Keratinocyte (primary cell): Measurements from ENCODE around the gene TMC8. TPM values are rescaled to one million over a fixed set of nuclear protein-coding genes. Genes with fewer than 3 reads are reported as not detected.

ENCODE experiments used
- DNase-seq: peaks from one replicate; pipeline ENCODE4 v3.0.0-alpha.2; 2011; ENCODE audit warnings: low read depth, missing footprints, low spot score
- FAIRE-seq: peaks from 2 replicates; lab custom pipeline; 2011; peaks lifted over from hg19 to GRCh38; lab: Jason Lieb, UNC
- H2AFZ ChIP-seq: 2 replicates; pipeline ENCODE4 v1.6.0; 2012; ENCODE audit warnings: low read length, control low read depth, inconsistent platforms; ENCODE audit not compliant: control insufficient read depth
- H3K27ac ChIP-seq: 2 replicates; pipeline ENCODE4 v1.5.1; 2011; ENCODE audit warnings: low read length; ENCODE audit not compliant: control insufficient read depth, insufficient read depth
- H3K27me3 ChIP-seq: 3 replicates; pipeline ENCODE4 v1.6.0; 2011; ENCODE audit warnings: low read length; ENCODE audit not compliant: control insufficient read depth, insufficient read depth; ENCODE audit errors: extremely low read depth
- H3K36me3 ChIP-seq, 2 experiments: 2 replicates in 1 of 2; 3 replicates in 1 of 2; pipeline ENCODE4 v1.5.1; 2011; ENCODE audit warnings: low read length in 2 of 2, mild to moderate bottlenecking in 1 of 2; ENCODE audit not compliant: control insufficient read depth in 2 of 2, insufficient read depth in 2 of 2; ENCODE audit errors: extremely low read depth in 1 of 2
- H3K4me1 ChIP-seq: 3 replicates; pipeline ENCODE4 v1.5.1; 2011; ENCODE audit warnings: low read length; ENCODE audit not compliant: control insufficient read depth, insufficient read depth; ENCODE audit errors: extremely low read depth
- H3K4me2 ChIP-seq: 3 replicates; pipeline ENCODE4 v1.6.0; 2011; ENCODE audit warnings: low read depth, low read length; ENCODE audit not compliant: control insufficient read depth, insufficient read depth; ENCODE audit errors: extremely low read depth
- H3K4me3 ChIP-seq, 3 experiments: fragments of 200-600 bp in 1 of 3; sonication (generic) in 1 of 3; 2 replicates in 2 of 3; 3 replicates in 1 of 3; pipeline ENCODE4 v1.5.1; 2011 to 2016; ENCODE audit warnings: low read length in 3 of 3, mild to moderate bottlenecking in 3 of 3, control low read depth in 2 of 3, inconsistent platforms in 1 of 3, low read depth in 1 of 3, mixed read lengths in 1 of 3, mixed run types in 1 of 3, moderate library complexity in 1 of 3; ENCODE audit not compliant: control insufficient read depth in 2 of 3, insufficient read depth in 2 of 3; ENCODE audit errors: extremely low read depth in 1 of 3
- H3K79me2 ChIP-seq: 2 replicates; pipeline ENCODE4 v1.6.0; 2012; ENCODE audit warnings: low read length; ENCODE audit not compliant: control insufficient read depth, insufficient read depth
- H3K9ac ChIP-seq: 3 replicates; pipeline ENCODE4 v1.6.0; 2011; ENCODE audit warnings: low read length; ENCODE audit not compliant: control insufficient read depth, insufficient read depth; ENCODE audit errors: extremely low read depth
- H3K9me1 ChIP-seq: 3 replicates; pipeline ENCODE4 v1.6.0; 2011; ENCODE audit warnings: low read length; ENCODE audit not compliant: control insufficient read depth, insufficient read depth; ENCODE audit errors: extremely low read depth
- H3K9me3 ChIP-seq: 2 replicates; pipeline ENCODE4 v1.5.1; 2012; ENCODE audit warnings: low read depth, low read length; ENCODE audit not compliant: control insufficient read depth
- H4K20me1 ChIP-seq: 3 replicates; pipeline ENCODE4 v1.6.0; 2011; ENCODE audit warnings: low read length; ENCODE audit not compliant: control insufficient read depth, insufficient read depth; ENCODE audit errors: extremely low read depth
- EZH2 ChIP-seq: IDR thresholded peaks from one replicate; pipeline ENCODE4 v1.6.1; 2012; ENCODE audit warnings: inconsistent platforms, mild to moderate bottlenecking, low read length, moderate library complexity
- dilution Hi-C: fragments of 300-500 bp; cut with MboI; formaldehyde crosslinking; loops from one replicate; pipeline ENCODE4 v1.7.0; 2020; ENCODE audit warnings: low sequenced_read_pairs; ENCODE audit not compliant: extremely low pct_ligation_motif_present
- polyA plus RNA-seq, 5 experiments: library from polyadenylated mRNA; depleted of rRNA in 3 of 5; stranded (reverse) in 3 of 5; stranded (forward) in 1 of 5; unstranded in 1 of 5; fragments of >200 nt; gene quantifications; 1 replicate in 1 of 5; 2 replicates in 3 of 5; 3 replicates in 1 of 5; pipeline versions ENCODE4 v1.2.1 to v1.2.3, GENCODE V29; 2011 to 2012; ENCODE audit warnings: missing spikeins in 2 of 5, low read depth in 1 of 5, low replicate concordance in 1 of 5
- TF ChIP-seq, protein P1 (sequence below), 3 experiments: IDR thresholded peaks in 1 of 3; conservative IDR thresholded peaks in 1 of 3; optimal IDR thresholded peaks in 1 of 3; 2 replicates in 2 of 3; 3 replicates in 1 of 3; pipeline versions ENCODE3 to v1.5.1; 2011; ENCODE audit warnings: low read length in 3 of 3, mild to moderate bottlenecking in 3 of 3, moderate library complexity in 2 of 3, control low read depth in 1 of 3, inconsistent platforms in 1 of 3; ENCODE audit not compliant: insufficient read depth in 2 of 3; ENCODE audit errors: extremely low read depth in 1 of 3

Gene TMC8
- polyA plus RNA-seq, 1 donor (not counting 4 experiments of a cell fraction or from before 2014, with no cell fraction given) = 0.14 TPM

DNA sequence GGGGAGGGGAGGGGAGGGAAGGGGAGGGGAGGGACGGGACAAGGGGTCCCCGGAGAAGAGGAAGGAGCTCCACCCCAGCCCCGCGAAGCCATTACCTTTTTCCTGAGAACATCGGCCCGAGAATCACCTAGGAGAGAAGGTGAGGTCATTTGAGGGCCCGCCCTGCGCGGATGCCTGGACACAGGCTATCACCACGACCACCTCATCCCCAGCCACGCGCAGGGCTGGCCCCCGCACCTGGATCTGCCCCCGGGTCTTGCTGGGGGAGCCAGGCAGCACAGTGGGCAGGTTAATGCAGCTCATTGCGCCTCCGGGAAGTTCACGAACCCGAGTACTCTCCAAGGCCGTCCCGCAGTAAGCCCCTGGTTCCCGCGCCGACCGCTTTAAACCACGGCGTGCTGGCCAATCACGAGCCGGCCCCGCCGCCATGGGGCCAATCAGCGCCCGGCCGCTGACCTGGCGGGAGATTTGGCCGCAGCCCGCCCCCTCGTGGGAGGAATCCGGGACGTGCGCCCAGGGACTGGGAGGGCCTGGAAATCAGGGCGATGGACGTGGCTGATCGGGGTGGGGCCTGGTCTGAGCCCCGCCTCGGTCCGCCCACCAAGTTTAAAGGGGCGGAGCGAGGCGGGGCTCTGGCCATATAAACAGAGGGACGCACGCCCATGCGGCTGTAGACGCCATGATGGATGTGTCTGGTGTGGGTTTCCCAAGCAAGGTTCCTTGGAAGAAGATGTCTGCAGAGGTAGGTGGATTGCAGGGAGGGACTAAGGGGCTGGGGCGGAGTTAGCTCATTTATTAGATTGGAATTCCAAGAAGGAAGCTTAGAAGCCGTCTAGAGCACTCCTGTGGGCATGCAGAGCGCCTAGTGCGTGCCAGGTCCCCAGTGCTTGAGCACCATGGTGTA lies 56.4 kb downstream of the TMC8 start, which contains the start of the genes AFMID and TK1:
TSS of gene AFMID (plus strand) at position 671 of the 904 bp plus-strand sequence. CDS start at position 680, 9 bp downstream.
TSS of gene TK1 (minus strand) at position 361 of the 904 bp plus-strand sequence. CDS start at position 303, 58 bp downstream.
- Histone ChIP-seq H3K9me3 (no peaks in the 10 kb centered on the region), H4K20me1 (no peaks in the 10 kb centered on the region), H3K79me2 (peaks cover 10% of the 10 kb centered on the region), H3K9me1 (no peaks in the 10 kb centered on the region), H3K4me1 (peaks cover 8% of the 10 kb centered on the region), H3K4me3 (peak within 1 kb of the TSS; percentile 58 to 86 (median 86)), H3K27ac (peak within 1 kb of the TSS; percentile 63), H3K9ac (peak within 1 kb of the TSS; percentile 80), H2AFZ (peak within 1 kb of the TSS; percentile 89), H3K36me3 (peaks cover 6 to 17% of the 10 kb centered on the region in 2 experiments), H3K27me3 (no peaks in the 10 kb centered on the region), H3K4me2 (peak within 1 kb of the TSS; percentile 98)
- dilution Hi-C loops = no loop called here
- peak; percentile 36 for FAIRE-seq
- peak; percentile 85 for DNase-seq
- no peak for TF ChIP-seq EZH2
- TF ChIP-seq, protein P1, sequence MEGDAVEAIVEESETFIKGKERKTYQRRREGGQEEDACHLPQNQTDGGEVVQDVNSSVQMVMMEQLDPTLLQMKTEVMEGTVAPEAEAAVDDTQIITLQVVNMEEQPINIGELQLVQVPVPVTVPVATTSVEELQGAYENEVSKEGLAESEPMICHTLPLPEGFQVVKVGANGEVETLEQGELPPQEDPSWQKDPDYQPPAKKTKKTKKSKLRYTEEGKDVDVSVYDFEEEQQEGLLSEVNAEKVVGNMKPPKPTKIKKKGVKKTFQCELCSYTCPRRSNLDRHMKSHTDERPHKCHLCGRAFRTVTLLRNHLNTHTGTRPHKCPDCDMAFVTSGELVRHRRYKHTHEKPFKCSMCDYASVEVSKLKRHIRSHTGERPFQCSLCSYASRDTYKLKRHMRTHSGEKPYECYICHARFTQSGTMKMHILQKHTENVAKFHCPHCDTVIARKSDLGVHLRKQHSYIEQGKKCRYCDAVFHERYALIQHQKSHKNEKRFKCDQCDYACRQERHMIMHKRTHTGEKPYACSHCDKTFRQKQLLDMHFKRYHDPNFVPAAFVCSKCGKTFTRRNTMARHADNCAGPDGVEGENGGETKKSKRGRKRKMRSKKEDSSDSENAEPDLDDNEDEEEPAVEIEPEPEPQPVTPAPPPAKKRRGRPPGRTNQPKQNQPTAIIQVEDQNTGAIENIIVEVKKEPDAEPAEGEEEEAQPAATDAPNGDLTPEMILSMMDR (optimal IDR thresholded peaks at IDR 0.05 in 1 of 3, IDR thresholded peaks at IDR 0.05 in 1 of 3, conservative IDR thresholded peaks at IDR 0.05 in 1 of 3; ENCODE audit: extremely low read depth in 1 of 3, insufficient read depth in 2 of 3, low read length in 3 of 3) = peak; percentile 59 to 81 (median 74)

Other genes starting within 250 kb of the TMC8 start
- gene TNRC6C, start 172.1 kb upstream of the TMC8 start, polyA plus RNA-seq = 0.34 to 0.95 TPM (median 0.36 TPM) in 3 replicates
- 20.1 to 50.0 TPM (median 20.4 TPM) in 3 replicates for gene TMC6, start 2.0 kb upstream of the TMC8 start, polyA plus RNA-seq
- gene C17orf99, start 15.6 kb downstream of the TMC8 start, polyA plus RNA-seq = 0.42 to 0.85 TPM (median 0.49 TPM) in 3 replicates
- 98.8 to 298 TPM (median 103 TPM) in 3 replicates for gene SYNGR2, start 37.8 kb downstream of the TMC8 start, polyA plus RNA-seq
- gene TK1, start 56.3 kb downstream of the TMC8 start, polyA plus RNA-seq = 7.1 to 50.2 TPM (median 21.8 TPM) in 3 replicates
- 21.6 to 32.4 TPM (median 26.7 TPM) in 3 replicates for gene AFMID, start 56.6 kb downstream of the TMC8 start, polyA plus RNA-seq
- gene BIRC5, start 83.5 kb downstream of the TMC8 start, polyA plus RNA-seq = 1.6 to 16.1 TPM (median 11.5 TPM) in 3 replicates
- not detected in 3 replicates for gene TMEM235, start 100.9 kb downstream of the TMC8 start, polyA plus RNA-seq
- 2.7 to 16.5 TPM (median 9.4 TPM) in 3 replicates for gene SOCS3, start 229.3 kb downstream of the TMC8 start, polyA plus RNA-seq
- 18.4 to 21.1 TPM (median 19.6 TPM) in 3 replicates for gene PGS1, start 247.9 kb downstream of the TMC8 start, polyA plus RNA-seq